Liver (tissue), 3 donors: ENCODE data around the gene MYO18A.
"Not testable (repeated sequence)": the region's sequence is repeated elsewhere in the genome, so short reads cannot be mapped to it uniquely, and the experiment has no call there.

Experiments used
- CTCF ChIP-seq: fragments of 150-350 bp; IDR thresholded peaks from 2 replicates; pipeline ENCODE4 v1.5.1; 2017; ENCODE audit warnings: improper control_type of control experiment, low read depth, low read length; ENCODE audit not compliant: missing input control
- FOXA1 ChIP-seq: IDR thresholded peaks from 2 replicates; pipeline ENCODE4 v1.6.1; 2016; ENCODE audit warnings: antibody characterized with exemption
- FOXA2 ChIP-seq: IDR thresholded peaks from 2 replicates; pipeline ENCODE4 v1.6.1; 2016; ENCODE audit warnings: antibody characterized with exemption
- MAX ChIP-seq: IDR thresholded peaks from 2 replicates; pipeline ENCODE4 v1.6.1; 2016; ENCODE audit warnings: antibody characterized with exemption
- RAD21 ChIP-seq, 2 donors: IDR thresholded peaks; 2 replicates each; pipeline ENCODE4 v1.6.1; 2016; ENCODE audit warnings: antibody characterized with exemption in 2 of 2, mild to moderate bottlenecking in 2 of 2
- RXRA ChIP-seq, 2 donors: IDR thresholded peaks; 2 replicates each; pipeline ENCODE4 v1.6.1; 2017 to 2018; ENCODE audit warnings: antibody characterized with exemption in 2 of 2, mild to moderate bottlenecking in 1 of 2
- SP1 ChIP-seq: IDR thresholded peaks from 2 replicates; pipeline ENCODE4 v1.6.1; 2018; ENCODE audit warnings: antibody characterized with exemption, mild to moderate bottlenecking
- ZBTB33 ChIP-seq: IDR thresholded peaks from 2 replicates; pipeline ENCODE4 v1.6.1; 2016; ENCODE audit warnings: antibody characterized with exemption
- TF ChIP-seq, protein P1 (sequence below): IDR thresholded peaks from 2 replicates; pipeline ENCODE4 v1.6.1; 2016; ENCODE audit warnings: antibody characterized with exemption, mild to moderate bottlenecking
- donor health status: healthy.
- donor health status: healthy.

- TF ChIP-seq CTCF; MAX; RAD21 (IDR thresholded peaks at IDR 0.05); RXRA (IDR thresholded peaks at IDR 0.05); FOXA2; SP1; ZBTB33; FOXA1: not testable (repeated sequence)
- TF ChIP-seq, protein P1, sequence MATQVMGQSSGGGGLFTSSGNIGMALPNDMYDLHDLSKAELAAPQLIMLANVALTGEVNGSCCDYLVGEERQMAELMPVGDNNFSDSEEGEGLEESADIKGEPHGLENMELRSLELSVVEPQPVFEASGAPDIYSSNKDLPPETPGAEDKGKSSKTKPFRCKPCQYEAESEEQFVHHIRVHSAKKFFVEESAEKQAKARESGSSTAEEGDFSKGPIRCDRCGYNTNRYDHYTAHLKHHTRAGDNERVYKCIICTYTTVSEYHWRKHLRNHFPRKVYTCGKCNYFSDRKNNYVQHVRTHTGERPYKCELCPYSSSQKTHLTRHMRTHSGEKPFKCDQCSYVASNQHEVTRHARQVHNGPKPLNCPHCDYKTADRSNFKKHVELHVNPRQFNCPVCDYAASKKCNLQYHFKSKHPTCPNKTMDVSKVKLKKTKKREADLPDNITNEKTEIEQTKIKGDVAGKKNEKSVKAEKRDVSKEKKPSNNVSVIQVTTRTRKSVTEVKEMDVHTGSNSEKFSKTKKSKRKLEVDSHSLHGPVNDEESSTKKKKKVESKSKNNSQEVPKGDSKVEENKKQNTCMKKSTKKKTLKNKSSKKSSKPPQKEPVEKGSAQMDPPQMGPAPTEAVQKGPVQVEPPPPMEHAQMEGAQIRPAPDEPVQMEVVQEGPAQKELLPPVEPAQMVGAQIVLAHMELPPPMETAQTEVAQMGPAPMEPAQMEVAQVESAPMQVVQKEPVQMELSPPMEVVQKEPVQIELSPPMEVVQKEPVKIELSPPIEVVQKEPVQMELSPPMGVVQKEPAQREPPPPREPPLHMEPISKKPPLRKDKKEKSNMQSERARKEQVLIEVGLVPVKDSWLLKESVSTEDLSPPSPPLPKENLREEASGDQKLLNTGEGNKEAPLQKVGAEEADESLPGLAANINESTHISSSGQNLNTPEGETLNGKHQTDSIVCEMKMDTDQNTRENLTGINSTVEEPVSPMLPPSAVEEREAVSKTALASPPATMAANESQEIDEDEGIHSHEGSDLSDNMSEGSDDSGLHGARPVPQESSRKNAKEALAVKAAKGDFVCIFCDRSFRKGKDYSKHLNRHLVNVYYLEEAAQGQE: not testable (repeated sequence)
Measured at GRCh38 chr17:29147228-29147627, 33.0 kb downstream of the MYO18A start.
